ENCODE results near the gene FGF22. TPM values are rescaled to one million over a fixed set of nuclear protein-coding genes. Genes with fewer than 3 reads are reported as not detected.

FGF22 gene
- total RNA-seq, 1 donor from 2014 or later: 0.51 TPM

- Mint-ChIP-seq H3K27ac (ENCODE audit: unreplicated experiment) (no peak overlapping the region), H3K27me3 (ENCODE audit: low read depth) (peaks cover 41% of the 10 kb centered on the region), H3K4me3 (peak overlapping the region; percentile 74), H3K9me3 (no peaks in the 10 kb centered on the region), H3K4me1 (peaks cover 20% of the 10 kb centered on the region), H3K36me3 (ENCODE audit: low read depth) (no peaks in the 10 kb centered on the region)
- TF ChIP-seq CTCF (conservative IDR thresholded peaks at IDR 0.05): no peak
- no peak for DNase-seq (ENCODE audit: low read depth, low spot score)
Measured at GRCh38 chr19:677601-678436, 38.1 kb downstream of the FGF22 start.

- Mint-ChIP-seq H3K4me3 (peak overlapping the region; percentile 83), H3K9me3 (no peaks in the 10 kb centered on the region), H3K27me3 (ENCODE audit: low read depth) (peaks cover 38% of the 10 kb centered on the region), H3K4me1 (peaks cover 16% of the 10 kb centered on the region), H3K36me3 (ENCODE audit: low read depth) (no peaks in the 10 kb centered on the region), H3K27ac (ENCODE audit: unreplicated experiment) (no peak overlapping the region)
- TF ChIP-seq CTCF (conservative IDR thresholded peaks at IDR 0.05): no peak
- no peak for DNase-seq (ENCODE audit: low read depth, low spot score)
Measured at GRCh38 chr19:678791-679388, 39.2 kb downstream of the FGF22 start.

- Mint-ChIP-seq H3K4me3 (peak overlapping the region; percentile 83), H3K27ac (ENCODE audit: unreplicated experiment) (no peak overlapping the region), H3K4me1 (peaks cover 12% of the 10 kb centered on the region), H3K9me3 (no peaks in the 10 kb centered on the region), H3K36me3 (ENCODE audit: low read depth) (no peaks in the 10 kb centered on the region), H3K27me3 (ENCODE audit: low read depth) (peaks cover 34% of the 10 kb centered on the region)
- peak; percentile 38 for DNase-seq (ENCODE audit: low read depth, low spot score)
- no peak for TF ChIP-seq CTCF (conservative IDR thresholded peaks at IDR 0.05)
Measured at GRCh38 chr19:679418-680286, 40.0 kb downstream of the FGF22 start.

DNA sequence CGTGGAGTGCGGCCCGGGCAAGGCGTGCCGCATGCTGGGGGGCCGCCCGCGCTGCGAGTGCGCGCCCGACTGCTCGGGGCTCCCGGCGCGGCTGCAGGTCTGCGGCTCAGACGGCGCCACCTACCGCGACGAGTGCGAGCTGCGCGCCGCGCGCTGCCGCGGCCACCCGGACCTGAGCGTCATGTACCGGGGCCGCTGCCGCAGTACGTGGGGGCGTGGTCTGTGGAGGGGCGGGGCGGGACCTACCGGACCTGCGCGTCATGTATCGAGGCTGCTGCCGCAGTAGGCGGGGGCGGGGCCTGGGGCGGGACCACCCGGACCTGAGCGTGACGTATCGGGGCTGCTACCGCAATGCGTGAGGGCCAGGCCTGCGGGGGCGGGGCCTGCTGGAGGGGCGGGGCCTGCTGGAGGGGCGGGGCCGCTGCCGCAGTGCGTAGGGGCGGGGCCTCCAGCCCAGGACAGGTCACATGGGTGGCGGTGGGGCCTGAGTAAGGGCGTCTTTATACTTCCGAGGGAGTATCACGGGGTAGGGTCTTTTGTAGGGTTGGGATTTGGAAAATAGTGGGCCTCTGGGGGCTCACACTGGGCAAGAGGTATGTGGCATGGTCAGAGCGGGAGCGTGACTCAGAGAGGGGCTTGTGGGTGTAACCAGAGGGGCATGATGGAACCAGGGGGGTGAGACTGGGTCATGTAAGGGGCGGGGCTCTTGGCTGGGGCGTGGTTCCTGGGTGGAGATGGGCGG, 40.8 kb downstream of the FGF22 start:
- peak; percentile 57 for TF ChIP-seq CTCF (conservative IDR thresholded peaks at IDR 0.05)
- Mint-ChIP-seq H3K36me3 (ENCODE audit: low read depth) (no peaks in the 10 kb centered on the region), H3K4me1 (peaks cover 6% of the 10 kb centered on the region), H3K27me3 (ENCODE audit: low read depth) (peaks cover 28% of the 10 kb centered on the region), H3K4me3 (peak overlapping the region; percentile 96), H3K27ac (ENCODE audit: unreplicated experiment) (peak overlapping the region; percentile 99), H3K9me3 (no peaks in the 10 kb centered on the region)
- DNase-seq (ENCODE audit: low read depth, low spot score): peak; percentile 97

Data from neural crest cell (in vitro differentiated cells).